Vagina (tissue), 2 donors: ENCODE measurements around the gene TRIM74.
"Not testable (repeated sequence)": the region's sequence is repeated elsewhere in the genome, so short reads cannot be mapped to it uniquely, and the experiment has no call there.

Source experiments
- POLR2A ChIP-seq, 2 donors: fragments of 450-650 bp; IDR thresholded peaks; one replicate each; pipeline ENCODE4 v1.6.1; 2017; ENCODE audit warnings: antibody characterized with exemption in 2 of 2, mild to moderate bottlenecking in 2 of 2, moderate library complexity in 2 of 2
- POLR2AphosphoS5 ChIP-seq, 2 donors: sonication (generic); formaldehyde crosslinking; IDR thresholded peaks; one replicate each; pipeline ENCODE4 v1.9.0; 2017; ENCODE audit warnings: antibody characterized with exemption in 2 of 2, mild to moderate bottlenecking in 2 of 2, low read depth in 1 of 2; ENCODE audit not compliant: insufficient read depth in 1 of 2
- TF ChIP-seq, protein P1 (sequence below), 3 experiments: fragments of 450-650 bp in 2 of 3; fragments of 200-600 bp in 1 of 3; sonication (generic) in 1 of 3; IDR thresholded peaks; one replicate each; pipeline ENCODE4 v1.5.1; 2017 to 2019; ENCODE audit warnings: antibody characterized with exemption in 3 of 3, mild to moderate bottlenecking in 2 of 3, moderate library complexity in 2 of 3

DNA sequence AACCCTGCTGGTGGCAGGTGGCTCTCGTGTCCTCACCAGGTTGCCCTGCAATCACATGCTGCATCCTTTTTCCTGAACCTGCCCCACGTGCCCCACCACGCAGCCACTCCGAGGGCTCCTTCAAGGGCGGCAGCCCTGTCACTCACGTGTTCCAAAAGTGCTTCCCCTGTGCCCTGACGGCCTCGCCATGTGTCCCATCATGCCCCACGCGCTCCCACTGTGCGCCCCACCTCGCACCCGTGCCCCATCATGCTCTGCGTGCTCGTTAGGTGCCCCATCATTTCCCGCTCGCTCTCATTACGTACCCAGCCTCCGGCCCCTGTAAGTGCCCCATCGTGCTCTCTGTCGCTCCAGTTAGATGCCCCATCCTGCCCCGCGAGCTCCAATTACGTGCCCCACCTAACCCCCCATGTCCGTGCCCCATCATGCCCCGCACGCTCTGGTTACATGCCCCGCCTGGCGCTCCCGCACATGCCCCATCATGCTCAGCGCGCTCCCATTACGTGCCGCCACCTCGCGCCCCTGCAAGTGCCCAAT, at the start of gene TRIM74:
- TF ChIP-seq, protein P1, sequence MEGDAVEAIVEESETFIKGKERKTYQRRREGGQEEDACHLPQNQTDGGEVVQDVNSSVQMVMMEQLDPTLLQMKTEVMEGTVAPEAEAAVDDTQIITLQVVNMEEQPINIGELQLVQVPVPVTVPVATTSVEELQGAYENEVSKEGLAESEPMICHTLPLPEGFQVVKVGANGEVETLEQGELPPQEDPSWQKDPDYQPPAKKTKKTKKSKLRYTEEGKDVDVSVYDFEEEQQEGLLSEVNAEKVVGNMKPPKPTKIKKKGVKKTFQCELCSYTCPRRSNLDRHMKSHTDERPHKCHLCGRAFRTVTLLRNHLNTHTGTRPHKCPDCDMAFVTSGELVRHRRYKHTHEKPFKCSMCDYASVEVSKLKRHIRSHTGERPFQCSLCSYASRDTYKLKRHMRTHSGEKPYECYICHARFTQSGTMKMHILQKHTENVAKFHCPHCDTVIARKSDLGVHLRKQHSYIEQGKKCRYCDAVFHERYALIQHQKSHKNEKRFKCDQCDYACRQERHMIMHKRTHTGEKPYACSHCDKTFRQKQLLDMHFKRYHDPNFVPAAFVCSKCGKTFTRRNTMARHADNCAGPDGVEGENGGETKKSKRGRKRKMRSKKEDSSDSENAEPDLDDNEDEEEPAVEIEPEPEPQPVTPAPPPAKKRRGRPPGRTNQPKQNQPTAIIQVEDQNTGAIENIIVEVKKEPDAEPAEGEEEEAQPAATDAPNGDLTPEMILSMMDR (IDR thresholded peaks at IDR 0.05) = not testable (repeated sequence)
- not testable (repeated sequence) for TF ChIP-seq POLR2AphosphoS5 (IDR thresholded peaks at IDR 0.05; ENCODE audit: insufficient read depth in 1 of 2, low read depth in 1 of 2); POLR2A (IDR thresholded peaks at IDR 0.05)
